Calu3 (cell line): ENCODE results near the gene TRAF3. TPM values are rescaled to one million over a fixed set of nuclear protein-coding genes. Genes with fewer than 3 reads are reported as not detected.

Experiments
- BruUV-seq: library from RNA; stranded (reverse); fragments of 400-500 nt; replicated peaks from 2 replicates; lab custom pipeline; 2021; lab: Mats Ljungman, UMichigan
- CTCF ChIA-PET: fragments of 300-600 bp; sonication (Branson Sonifier 250); formaldehyde crosslinking; loops from one replicate; lab custom pipeline; 2022; ENCODE audit warnings: antibody characterized with exemption; lab: Charles Lee
- DNase-seq: peaks from one replicate; pipeline ENCODE4 v3.0.0; 2022
- H3K27ac Mint-ChIP-seq: one replicate; pipeline ENCODE4 v1.8.0; 2022; ENCODE audit warnings: mixed read lengths; ENCODE audit not compliant: unreplicated experiment
- H3K27me3 Mint-ChIP-seq: one replicate; pipeline ENCODE4 v1.8.0; 2022; ENCODE audit warnings: mixed read lengths; ENCODE audit not compliant: unreplicated experiment
- H3K36me3 Mint-ChIP-seq: one replicate; pipeline ENCODE4 v1.8.0; 2022; ENCODE audit warnings: mild to moderate bottlenecking, moderate library complexity, mixed read lengths; ENCODE audit not compliant: insufficient read depth, unreplicated experiment
- H3K4me1 Mint-ChIP-seq: one replicate; pipeline ENCODE4 v1.8.0; 2022; ENCODE audit warnings: mild to moderate bottlenecking, low read depth, mixed read lengths; ENCODE audit not compliant: unreplicated experiment
- H3K4me3 Mint-ChIP-seq: one replicate; pipeline ENCODE4 v1.8.0; 2022; ENCODE audit warnings: mild to moderate bottlenecking, low read depth, moderate library complexity, mixed read lengths; ENCODE audit not compliant: unreplicated experiment
- H3K9me3 Mint-ChIP-seq: one replicate; pipeline ENCODE4 v1.8.0; 2022; ENCODE audit warnings: low read depth, mixed read lengths; ENCODE audit not compliant: unreplicated experiment
- CTCF ChIP-seq: fragments of 200-600 bp; IDR thresholded peaks from one replicate; pipeline ENCODE4 v1.8.0; 2022; ENCODE audit warnings: antibody characterized with exemption; ENCODE audit not compliant: unreplicated experiment
- intact Hi-C: fragments of 100-400 bp; cut with micrococcal nuclease; formaldehyde crosslinking; loops from one replicate; pipeline ENCODE4 v1.10.0; 2022; ENCODE audit not compliant: unreplicated experiment
- total RNA-seq: library from RNA; stranded (reverse); gene quantifications from 2 replicates; pipeline ENCODE4 v1.2.3, GENCODE V29; 2022

TRAF3 gene
- total RNA-seq, 1 experiment from 2014 or later = 24.2 TPM

DNA sequence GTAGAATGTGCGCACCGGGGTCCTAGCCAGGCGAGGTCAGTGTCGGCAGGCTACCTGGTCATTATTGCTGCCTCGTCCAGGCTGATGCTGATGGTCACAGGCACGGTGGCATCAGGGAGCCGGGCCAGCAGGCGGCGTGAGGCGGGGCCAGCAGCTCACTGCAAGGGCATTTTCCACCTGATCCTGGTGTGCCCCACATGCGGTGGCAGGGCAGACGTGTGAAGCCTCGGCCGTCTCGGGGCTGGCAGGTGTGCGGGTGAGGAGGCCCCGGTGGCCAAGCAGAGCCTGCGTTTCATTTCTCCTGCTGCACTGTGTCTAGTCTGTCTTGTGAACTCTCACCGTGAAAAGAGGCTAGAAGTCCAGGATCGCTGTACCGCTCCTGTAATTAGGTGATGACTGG is 133.2 kb downstream of the TRAF3 start:
- Mint-ChIP-seq H3K4me3 (no peak overlapping the region), H3K27me3 (no peaks in the 10 kb centered on the region), H3K36me3 (peaks cover 16% of the 10 kb centered on the region), H3K27ac (no peak overlapping the region), H3K4me1 (no peaks in the 10 kb centered on the region), H3K9me3 (no peaks in the 10 kb centered on the region)
- DNase-seq = no peak
- intact Hi-C loops = no loop called here
- TF ChIP-seq CTCF = no peak
- CTCF ChIA-PET = no interaction called here
- no TSS peak for BruUV-seq

DNA sequence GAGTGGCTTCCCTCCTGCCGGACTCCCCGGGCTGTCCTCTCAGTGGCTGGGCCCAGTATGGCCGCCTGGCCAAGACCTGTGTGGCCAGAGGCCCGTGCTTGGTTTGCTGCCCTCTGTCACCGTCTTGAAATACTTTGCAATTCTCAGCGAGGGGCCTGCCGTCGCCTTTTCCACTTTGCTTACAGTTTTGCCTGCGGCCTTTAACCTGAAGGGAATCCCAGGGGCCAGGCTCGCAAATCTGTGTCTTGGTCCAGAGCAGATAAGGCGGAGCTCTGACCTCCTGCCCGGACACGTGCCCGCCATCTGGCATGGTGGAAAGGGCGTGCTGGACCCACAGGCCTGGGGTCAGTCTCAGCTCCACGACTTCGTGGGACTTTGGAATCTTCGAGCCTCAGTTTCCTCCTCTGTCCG is 134.3 kb downstream of the TRAF3 start:
- no peaks in the 10 kb centered on the region for H3K4me1 Mint-ChIP-seq
- no peaks in the 10 kb centered on the region for H3K27me3 Mint-ChIP-seq
- CTCF ChIA-PET = no interaction called here
- H3K9me3 Mint-ChIP-seq = no peaks in the 10 kb centered on the region
- TF ChIP-seq CTCF = no peak
- BruUV-seq = no TSS peak
- intact Hi-C loops = no loop called here
- H3K27ac Mint-ChIP-seq = no peak overlapping the region
- no peak overlapping the region for H3K4me3 Mint-ChIP-seq
- no peak for DNase-seq
- peaks cover 16% of the 10 kb centered on the region for H3K36me3 Mint-ChIP-seq

DNA sequence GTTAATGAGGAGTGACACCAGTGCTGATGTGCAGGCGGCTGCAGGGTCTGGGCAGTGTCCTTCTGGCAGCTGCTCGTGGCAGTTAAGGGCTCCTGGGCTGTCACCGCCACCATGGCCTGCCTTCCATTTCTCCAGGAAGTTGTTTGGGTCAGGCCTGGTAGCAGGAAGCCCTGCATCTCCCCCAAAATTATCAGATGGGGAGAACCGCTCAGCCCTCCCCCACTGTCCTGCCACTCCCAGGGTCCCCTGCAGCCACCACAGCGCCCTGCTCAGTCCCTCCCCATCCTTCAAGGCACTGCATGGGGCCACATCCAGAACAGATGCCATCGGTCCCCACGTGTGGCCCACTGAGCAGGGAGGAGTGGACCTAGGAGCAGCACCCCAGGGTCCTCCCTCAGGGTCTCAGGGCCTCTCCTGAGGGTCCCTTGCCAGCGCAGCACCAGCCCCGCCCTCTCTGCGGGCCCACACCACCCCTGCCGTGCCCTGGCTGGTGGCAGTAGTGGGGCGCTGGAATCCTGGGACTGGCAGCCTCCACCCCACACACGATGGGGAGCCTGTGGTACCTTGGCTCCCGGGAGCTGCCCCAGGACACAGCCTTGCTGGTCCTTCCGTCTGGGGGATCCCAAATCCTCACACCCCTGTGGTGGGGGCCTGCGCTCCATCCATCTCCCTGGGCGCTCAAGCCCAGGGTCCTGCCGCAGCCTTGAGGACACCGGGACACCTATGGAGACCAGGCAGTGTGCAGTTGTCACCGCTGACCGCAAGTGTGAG is 134.9 kb downstream of the TRAF3 start:
- CTCF ChIA-PET = no interaction called here
- H3K27me3 Mint-ChIP-seq = no peaks in the 10 kb centered on the region

More for the DNA sequence above, 134.9 kb downstream of the TRAF3 start:
- no peak for DNase-seq
- Mint-ChIP-seq H3K27ac (no peak overlapping the region), H3K4me1 (no peaks in the 10 kb centered on the region), H3K36me3 (peaks cover 16% of the 10 kb centered on the region), H3K4me3 (no peak overlapping the region), H3K9me3 (no peaks in the 10 kb centered on the region)
- no TSS peak for BruUV-seq
- intact Hi-C loops = no loop called here
- no peak for TF ChIP-seq CTCF
